Suprapubic skin (tissue), 4 donors: ENCODE data around the gene KIF18B. TPM values are rescaled to one million over a fixed set of nuclear protein-coding genes. Genes with fewer than 3 reads are reported as not detected.

Experiments
- DNase-seq, 2 donors: peaks; one replicate each; pipeline ENCODE4 v3.0.0-alpha.2; 2019; ENCODE audit warnings: low spot score in 2 of 2
- H3K27ac ChIP-seq: fragments of 200-600 bp; sonication (generic); one replicate; pipeline ENCODE4 v1.5.1; 2019
- H3K27me3 ChIP-seq: fragments of 200-600 bp; sonication (generic); one replicate; pipeline ENCODE4 v1.5.1; 2019
- H3K36me3 ChIP-seq: fragments of 200-600 bp; sonication (generic); one replicate; pipeline ENCODE4 v1.5.1; 2019
- H3K4me1 ChIP-seq: fragments of 200-600 bp; sonication (generic); one replicate; pipeline ENCODE4 v1.5.1; 2019
- H3K4me3 ChIP-seq: fragments of 200-600 bp; sonication (generic); one replicate; pipeline ENCODE4 v1.5.1; 2019; ENCODE audit warnings: mild to moderate bottlenecking
- H3K9me3 ChIP-seq: fragments of 200-600 bp; sonication (generic); one replicate; pipeline ENCODE4 v1.5.1; 2019
- EP300 ChIP-seq: sonication (generic); formaldehyde crosslinking; IDR thresholded peaks from one replicate; pipeline ENCODE4 v1.6.1; 2017; ENCODE audit warnings: antibody characterized with exemption
- POLR2A ChIP-seq, 2 donors: fragments of 450-650 bp; IDR thresholded peaks; one replicate each; pipeline ENCODE4 v1.6.1; 2017; ENCODE audit warnings: antibody characterized with exemption in 2 of 2, mild to moderate bottlenecking in 2 of 2, moderate library complexity in 2 of 2
- POLR2AphosphoS5 ChIP-seq, 3 donors: sonication (generic); formaldehyde crosslinking; IDR thresholded peaks; one replicate each; pipeline ENCODE4 v1.6.1; 2017; ENCODE audit warnings: antibody characterized with exemption in 3 of 3
- WGBS: methylation state at CpG from one replicate; pipeline ENCODE4 v1.1.5; 2018; 5-methylcytosine and 5-hydroxymethylcytosine counted together
- total RNA-seq, 4 donors: library from RNA; depleted of rRNA; stranded (reverse); fragments of >200 nt; gene quantifications; one replicate each; pipeline ENCODE4 v1.1.0, GENCODE V29; 2016
- TF ChIP-seq, protein P1 (sequence below), 2 donors: fragments of 200-600 bp in 1 of 2; fragments of 450-650 bp in 1 of 2; sonication (generic) in 1 of 2; IDR thresholded peaks; one replicate each; pipeline ENCODE4 v1.5.1; 2016 to 2019; ENCODE audit warnings: antibody characterized with exemption in 2 of 2, mild to moderate bottlenecking in 1 of 2, moderate library complexity in 1 of 2

KIF18B gene
- total RNA-seq, 4 donors from 2014 or later = 2.0 to 4.0 (median 2.8) TPM

DNA sequence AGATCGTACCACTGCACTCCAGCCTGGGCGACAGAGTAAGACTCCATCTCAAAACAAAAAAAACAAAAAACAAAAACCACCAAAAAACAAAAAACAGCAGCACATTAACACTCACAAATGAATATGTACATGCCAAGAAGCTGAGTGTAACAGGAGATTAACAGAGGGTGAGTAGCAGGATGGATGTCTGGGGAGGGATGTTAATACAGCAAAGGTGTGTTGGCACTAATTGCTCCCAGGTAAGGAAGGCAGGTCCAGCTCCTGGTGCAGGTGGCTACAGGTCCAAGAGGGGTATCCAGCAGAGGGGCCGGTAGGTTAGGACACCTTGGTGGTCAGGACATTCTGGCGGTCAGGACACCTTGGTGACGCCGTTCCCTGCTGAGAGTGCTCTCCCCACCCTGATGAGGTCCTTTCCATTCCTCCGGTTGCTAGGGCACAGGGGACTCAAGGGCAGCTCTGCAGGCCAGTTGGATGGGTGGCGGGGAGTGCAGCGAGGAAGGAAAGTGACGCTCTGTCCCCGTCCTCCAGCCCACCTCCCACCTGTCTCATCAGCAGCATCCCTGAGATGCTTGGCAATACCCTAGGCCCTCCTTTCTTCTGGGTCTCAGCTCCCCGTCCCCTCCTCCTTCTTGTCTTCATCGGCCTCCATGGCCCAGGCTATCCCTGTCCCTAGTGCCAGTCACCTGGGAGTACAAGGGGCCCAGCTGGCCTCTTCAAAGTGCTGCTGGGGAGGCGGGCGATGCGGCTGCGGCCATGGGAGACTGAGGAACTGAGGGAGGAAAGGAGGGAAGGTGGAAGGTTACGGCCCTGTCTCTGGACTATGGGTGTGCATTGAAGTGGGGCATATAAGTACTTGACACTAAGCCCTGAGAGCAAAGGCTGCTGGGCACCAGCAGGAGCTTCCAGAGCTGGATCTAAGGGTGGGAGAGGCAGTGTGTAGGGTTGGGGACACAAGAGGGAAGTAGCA is 21.6 kb downstream of the KIF18B start:
- no peaks in the 10 kb centered on the region for H3K27me3 ChIP-seq
- H3K4me3 ChIP-seq = no peak overlapping the region
- H3K4me1 ChIP-seq = no peaks in the 10 kb centered on the region
- H3K27ac ChIP-seq = no peak overlapping the region
- no peak for TF ChIP-seq POLR2A (IDR thresholded peaks at IDR 0.05)
- no peak for TF ChIP-seq POLR2AphosphoS5 (IDR thresholded peaks at IDR 0.05)
- TF ChIP-seq, protein P1, sequence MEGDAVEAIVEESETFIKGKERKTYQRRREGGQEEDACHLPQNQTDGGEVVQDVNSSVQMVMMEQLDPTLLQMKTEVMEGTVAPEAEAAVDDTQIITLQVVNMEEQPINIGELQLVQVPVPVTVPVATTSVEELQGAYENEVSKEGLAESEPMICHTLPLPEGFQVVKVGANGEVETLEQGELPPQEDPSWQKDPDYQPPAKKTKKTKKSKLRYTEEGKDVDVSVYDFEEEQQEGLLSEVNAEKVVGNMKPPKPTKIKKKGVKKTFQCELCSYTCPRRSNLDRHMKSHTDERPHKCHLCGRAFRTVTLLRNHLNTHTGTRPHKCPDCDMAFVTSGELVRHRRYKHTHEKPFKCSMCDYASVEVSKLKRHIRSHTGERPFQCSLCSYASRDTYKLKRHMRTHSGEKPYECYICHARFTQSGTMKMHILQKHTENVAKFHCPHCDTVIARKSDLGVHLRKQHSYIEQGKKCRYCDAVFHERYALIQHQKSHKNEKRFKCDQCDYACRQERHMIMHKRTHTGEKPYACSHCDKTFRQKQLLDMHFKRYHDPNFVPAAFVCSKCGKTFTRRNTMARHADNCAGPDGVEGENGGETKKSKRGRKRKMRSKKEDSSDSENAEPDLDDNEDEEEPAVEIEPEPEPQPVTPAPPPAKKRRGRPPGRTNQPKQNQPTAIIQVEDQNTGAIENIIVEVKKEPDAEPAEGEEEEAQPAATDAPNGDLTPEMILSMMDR (IDR thresholded peaks at IDR 0.05) = no peak
- TF ChIP-seq EP300 = no peak
- H3K9me3 ChIP-seq = no peaks in the 10 kb centered on the region
- WGBS = 95% methylated on average over 18 of the region's 18 CpGs
- no peaks in the 10 kb centered on the region for H3K36me3 ChIP-seq
- DNase-seq = no peak

DNA sequence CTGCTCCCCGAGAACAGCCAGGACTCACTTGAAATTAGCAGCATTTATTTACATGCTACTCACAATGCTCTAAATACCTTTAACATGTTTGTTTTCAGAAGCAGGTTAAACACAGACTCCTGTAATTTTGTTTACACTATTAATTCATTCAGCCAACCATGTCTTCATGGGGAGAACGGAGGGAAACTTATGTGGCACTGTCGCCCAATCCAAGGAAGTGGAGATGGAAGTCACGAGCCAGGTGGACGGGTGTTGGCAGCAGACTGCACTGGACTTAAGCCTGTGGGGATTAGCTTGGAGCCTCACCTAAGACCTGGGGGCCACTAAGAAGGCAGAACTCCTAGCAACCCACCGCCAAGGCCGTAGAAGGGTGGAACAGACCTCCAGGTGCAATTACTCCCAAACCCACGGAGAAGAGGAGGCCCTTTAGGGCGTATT is 23.4 kb downstream of the KIF18B start:
- H3K36me3 ChIP-seq = no peaks in the 10 kb centered on the region
- H3K9me3 ChIP-seq = no peaks in the 10 kb centered on the region
- no peak overlapping the region for H3K27ac ChIP-seq
- H3K4me1 ChIP-seq = peaks cover 4% of the 10 kb centered on the region
- H3K27me3 ChIP-seq = no peaks in the 10 kb centered on the region
- peak in 1 of 2 donors; percentile 25 for DNase-seq
- TF ChIP-seq, protein P1 (IDR thresholded peaks at IDR 0.05) = no peak
- TF ChIP-seq POLR2AphosphoS5 (IDR thresholded peaks at IDR 0.05) = no peak
- no peak for TF ChIP-seq EP300
- TF ChIP-seq POLR2A (IDR thresholded peaks at IDR 0.05) = no peak
- WGBS = 89% methylated on average over 9 of the region's 9 CpGs
- no peak overlapping the region for H3K4me3 ChIP-seq

DNA sequence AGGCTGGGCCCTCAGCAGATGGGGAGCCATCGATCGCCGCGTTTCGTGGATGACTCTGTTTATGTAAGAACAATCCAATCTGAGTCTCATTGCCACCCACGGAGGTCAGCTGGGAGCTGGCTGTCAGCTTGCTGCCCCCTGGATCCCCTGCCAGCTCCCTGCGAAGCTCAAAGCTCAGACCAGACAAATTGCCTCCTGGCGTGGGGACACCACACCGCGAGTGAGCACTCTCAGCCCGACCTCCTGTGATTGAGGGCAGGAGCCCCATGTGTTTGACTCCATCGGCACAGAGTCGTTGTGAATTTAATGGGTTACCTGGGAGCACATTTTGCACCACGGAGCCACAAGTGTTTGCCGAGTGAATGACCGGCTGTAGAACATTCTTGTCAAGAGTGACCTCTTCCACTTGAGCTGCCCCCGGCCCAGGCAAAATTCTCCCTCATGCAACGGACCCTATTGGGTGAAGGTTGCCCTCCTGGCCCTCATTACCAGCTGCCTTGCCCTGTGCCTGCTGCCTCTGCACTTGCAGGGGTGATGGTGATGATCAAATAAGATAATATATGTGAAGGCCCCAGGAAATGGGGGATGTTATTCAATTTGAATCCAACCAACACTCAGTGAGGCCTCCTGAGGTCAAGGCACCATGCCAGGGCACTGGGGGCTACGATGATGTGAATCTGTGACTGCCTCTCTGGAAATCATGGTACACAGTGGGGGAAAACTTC is 24.7 kb downstream of the KIF18B start:
- Histone ChIP-seq H3K4me1 (peaks cover 7% of the 10 kb centered on the region), H3K4me3 (no peak overlapping the region)
- peak in 1 of 2 donors; percentile 48 for DNase-seq

DNA sequence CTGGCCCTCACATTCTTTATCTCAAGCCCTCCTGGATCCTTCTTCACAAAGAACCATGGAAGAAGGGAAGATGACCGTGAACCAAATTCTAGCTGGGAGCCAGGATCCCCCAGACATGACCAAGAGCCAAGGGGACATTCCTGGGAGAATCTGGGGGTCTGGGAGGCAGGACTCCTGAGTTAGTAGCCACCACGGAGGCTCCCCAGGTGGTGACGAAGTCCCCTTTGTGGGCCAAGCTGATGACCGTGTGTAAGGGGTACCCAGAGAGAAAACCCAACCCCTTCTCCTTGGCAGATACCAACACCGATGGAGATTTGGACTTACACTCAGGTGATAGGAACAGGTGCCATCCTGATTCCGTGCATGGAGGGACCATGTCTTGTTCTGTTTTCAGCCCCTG is 25.4 kb downstream of the KIF18B start:
- no peaks in the 10 kb centered on the region for H3K36me3 ChIP-seq
- H3K27ac ChIP-seq = no peak overlapping the region
- no peak overlapping the region for H3K4me3 ChIP-seq
- H3K4me1 ChIP-seq = peaks cover 15% of the 10 kb centered on the region
- whole genome bisulfite sequencing = 91% methylated on average over 5 of the region's 6 CpGs
- H3K27me3 ChIP-seq = no peaks in the 10 kb centered on the region
- H3K9me3 ChIP-seq = no peaks in the 10 kb centered on the region
- DNase-seq = no peak
- TF ChIP-seq POLR2AphosphoS5 (IDR thresholded peaks at IDR 0.05) (no peak), POLR2A (IDR thresholded peaks at IDR 0.05) (no peak), EP300 (no peak)
- TF ChIP-seq, protein P1 (IDR thresholded peaks at IDR 0.05) = no peak

More for the DNA sequence above, 24.7 kb downstream of the KIF18B start:
- no peak for TF ChIP-seq EP300
- H3K27ac ChIP-seq = no peak overlapping the region
- no peaks in the 10 kb centered on the region for H3K9me3 ChIP-seq
- no peaks in the 10 kb centered on the region for H3K27me3 ChIP-seq
- WGBS = 83% methylated on average over 9 of the region's 19 CpGs
- H3K36me3 ChIP-seq = no peaks in the 10 kb centered on the region

DNA sequence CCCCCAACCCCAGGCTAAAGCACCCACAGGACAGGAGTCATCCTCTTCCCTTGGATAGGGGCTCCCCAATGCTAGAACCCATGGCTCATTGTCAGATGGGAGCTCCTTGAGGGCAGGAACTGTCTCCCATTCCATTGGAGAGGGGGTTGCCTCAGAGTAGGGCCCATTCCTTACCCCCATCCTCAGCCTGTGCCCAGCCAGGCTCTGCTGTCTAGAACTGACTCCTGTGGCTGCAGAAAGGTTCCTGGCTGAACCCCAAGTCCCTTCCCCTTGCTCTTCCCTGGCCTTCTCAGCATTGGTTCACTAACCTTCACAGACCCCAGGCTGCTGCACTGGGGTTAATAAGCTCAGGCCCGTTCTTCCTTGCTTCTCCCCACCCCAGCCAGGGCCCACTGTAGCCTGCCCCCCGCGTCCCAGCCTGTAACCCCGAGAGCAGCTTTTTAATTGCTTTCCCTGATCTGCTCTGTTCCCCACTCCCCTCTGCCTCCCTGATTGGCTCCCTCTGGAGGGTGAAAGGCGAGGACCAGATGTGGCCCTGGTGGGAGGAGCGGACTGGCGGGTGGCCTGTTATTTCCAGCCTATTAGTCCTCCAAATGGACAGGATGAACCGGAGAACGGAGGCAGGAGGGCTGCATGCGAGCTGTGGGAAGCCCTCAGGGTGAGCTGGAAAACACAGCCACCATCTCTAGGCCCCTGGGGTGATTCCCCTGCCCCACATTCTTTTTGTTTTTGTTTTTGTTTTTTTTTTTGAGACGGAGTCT is 26.3 kb downstream of the KIF18B start:
- WGBS = 75% methylated on average over 11 of the region's 11 CpGs
- peaks cover 23% of the 10 kb centered on the region for H3K4me1 ChIP-seq
- DNase-seq = peak in 1 of 2 donors; percentile 50
- H3K4me3 ChIP-seq = no peak overlapping the region
- no peaks in the 10 kb centered on the region for H3K36me3 ChIP-seq
- TF ChIP-seq EP300 = no peak
- no peak for TF ChIP-seq POLR2A (IDR thresholded peaks at IDR 0.05)
- TF ChIP-seq POLR2AphosphoS5 (IDR thresholded peaks at IDR 0.05) = no peak
- TF ChIP-seq, protein P1 (IDR thresholded peaks at IDR 0.05) = no peak
- no peak overlapping the region for H3K27ac ChIP-seq
- no peaks in the 10 kb centered on the region for H3K27me3 ChIP-seq
- H3K9me3 ChIP-seq = no peaks in the 10 kb centered on the region
